ENCODE data around the gene ARID3C.
A peak's percentile ranks its signal among the peaks of the same experiment; 100 is the strongest.

Gene ARID3C

GRCh38 chr9:34594177-34594576, 34.7 kb downstream of the ARID3C start:
- no peak for DNase-seq (ENCODE audit: low read depth)

GRCh38 chr9:34592895-34593601, 35.8 kb downstream of the ARID3C start:
- DNase-seq (ENCODE audit: low read depth), result no peak

- no peak for DNase-seq (ENCODE audit: low read depth)
Observed at GRCh38 chr9:34591917-34592866, 36.7 kb downstream of the ARID3C start.

- DNase-seq (ENCODE audit: low read depth), result peak; percentile 59
Observed at GRCh38 chr9:34591248-34591916, 37.5 kb downstream of the ARID3C start.

- no peak for DNase-seq (ENCODE audit: low read depth)
Observed at GRCh38 chr9:34590381-34591247, 38.3 kb downstream of the ARID3C start.

GRCh38 chr9:34589636-34590380, 39.1 kb downstream of the ARID3C start, which contains the start of gene CNTFR:
Gene CNTFR (minus strand): TSS chr9:34589724. CDS start chr9:34568981, 20,743 bp downstream.
- no peak for DNase-seq (ENCODE audit: low read depth)

- no peak for DNase-seq (ENCODE audit: low read depth)
Observed at GRCh38 chr9:34588671-34589635, 39.9 kb downstream of the ARID3C start.

- no peak for DNase-seq (ENCODE audit: low read depth)
Observed at GRCh38 chr9:34587271-34587670, 41.6 kb downstream of the ARID3C start.

GRCh38 chr9:34585946-34586669, 42.8 kb downstream of the ARID3C start:
- no peak for DNase-seq (ENCODE audit: low read depth)

- no peak for DNase-seq (ENCODE audit: low read depth)
Observed at GRCh38 chr9:34584970-34585369, 43.9 kb downstream of the ARID3C start.

- DNase-seq (ENCODE audit: low read depth), result no peak
Observed at GRCh38 chr9:34582787-34583186, 46.1 kb downstream of the ARID3C start.

- DNase-seq (ENCODE audit: low read depth), result no peak
Observed at GRCh38 chr9:34581318-34581717, 47.5 kb downstream of the ARID3C start.

GRCh38 chr9:34580358-34580757, 48.5 kb downstream of the ARID3C start:
- no peak for DNase-seq (ENCODE audit: low read depth)

GRCh38 chr9:34579808-34580163, 49.1 kb downstream of the ARID3C start:
- DNase-seq (ENCODE audit: low read depth), result no peak

GRCh38 chr9:34579104-34579807, 49.6 kb downstream of the ARID3C start:
- DNase-seq (ENCODE audit: low read depth), result no peak

GRCh38 chr9:34578241-34579103, 50.4 kb downstream of the ARID3C start:
- no peak for DNase-seq (ENCODE audit: low read depth)
